NOMO-1 treated with DMSO at 0.1 percent for 48 hours (cell line): ENCODE results near the gene ZNF19.
"Not testable (repeated sequence)": the region's sequence is repeated elsewhere in the genome, so short reads cannot be mapped to it uniquely, and the experiment has no call there.

Source experiments
- DNase-seq: peaks from one replicate; lab custom pipeline; 2025; ENCODE audit not compliant: unreplicated experiment; lab: John Stamatoyannopoulos, UW

Gene ZNF19

DNA sequence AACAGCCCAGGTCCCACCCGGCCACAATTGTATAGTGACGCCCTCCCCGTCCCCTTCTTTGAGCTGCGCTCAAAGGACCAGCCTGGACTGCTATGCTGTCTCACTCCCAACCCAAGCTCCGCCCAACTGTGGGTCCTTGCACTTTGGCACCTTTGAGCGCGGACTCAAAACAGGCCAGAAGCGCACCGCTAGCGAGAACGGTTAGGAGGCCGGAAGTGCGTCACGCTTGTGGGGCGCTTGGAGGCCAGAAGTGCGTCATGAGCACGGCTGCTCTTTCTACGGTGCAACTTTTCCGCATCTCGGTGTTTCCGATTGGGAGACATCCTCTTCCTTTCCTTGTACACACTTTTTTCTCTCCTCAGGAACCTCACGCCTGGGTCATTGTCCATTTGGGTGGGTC, at the start of gene ZNF19:
ZNF19 (minus strand) TSS at position 203 of the 400 bp plus-strand sequence. CDS start 7,210 bp downstream, outside the sequence.
- no peak for DNase-seq

DNA sequence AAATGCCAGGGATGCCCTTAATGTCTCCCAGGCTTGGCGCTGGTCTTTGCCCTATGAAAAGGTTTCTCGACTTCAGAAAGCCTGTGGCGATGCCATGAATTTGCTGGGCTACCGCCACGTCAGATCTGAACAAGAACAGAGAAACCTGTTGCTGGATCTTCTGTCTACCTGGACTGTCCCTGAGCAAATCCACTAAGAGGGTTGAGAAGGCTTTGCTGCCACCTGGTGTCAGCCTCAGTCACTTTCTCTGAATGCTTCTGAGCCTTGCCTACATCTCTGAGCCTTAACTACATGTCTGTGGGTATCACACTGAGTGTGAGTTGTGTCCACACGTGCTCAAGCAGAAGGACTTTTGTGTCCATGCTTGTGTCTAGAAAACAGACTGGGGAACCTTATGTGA, 48.5 kb upstream of the ZNF19 start:
- peak; percentile 21 for DNase-seq

DNA sequence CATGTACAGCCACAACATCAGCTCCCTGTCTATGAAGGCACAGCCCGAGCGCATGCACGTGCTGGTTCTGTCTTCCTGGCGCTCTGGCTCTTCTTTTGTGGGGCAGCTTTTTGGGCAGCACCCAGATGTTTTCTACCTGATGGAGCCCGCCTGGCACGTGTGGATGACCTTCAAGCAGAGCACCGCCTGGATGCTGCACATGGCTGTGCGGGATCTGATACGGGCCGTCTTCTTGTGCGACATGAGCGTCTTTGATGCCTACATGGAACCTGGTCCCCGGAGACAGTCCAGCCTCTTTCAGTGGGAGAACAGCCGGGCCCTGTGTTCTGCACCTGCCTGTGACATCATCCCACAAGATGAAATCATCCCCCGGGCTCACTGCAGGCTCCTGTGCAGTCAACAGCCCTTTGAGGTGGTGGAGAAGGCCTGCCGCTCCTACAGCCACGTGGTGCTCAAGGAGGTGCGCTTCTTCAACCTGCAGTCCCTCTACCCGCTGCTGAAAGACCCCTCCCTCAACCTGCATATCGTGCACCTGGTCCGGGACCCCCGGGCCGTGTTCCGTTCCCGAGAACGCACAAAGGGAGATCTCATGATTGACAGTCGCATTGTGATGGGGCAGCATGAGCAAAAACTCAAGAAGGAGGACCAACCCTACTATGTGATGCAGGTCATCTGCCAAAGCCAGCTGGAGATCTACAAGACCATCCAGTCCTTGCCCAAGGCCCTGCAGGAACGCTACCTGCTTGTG, 47.8 kb upstream of the ZNF19 start:
- no peak for DNase-seq

DNA sequence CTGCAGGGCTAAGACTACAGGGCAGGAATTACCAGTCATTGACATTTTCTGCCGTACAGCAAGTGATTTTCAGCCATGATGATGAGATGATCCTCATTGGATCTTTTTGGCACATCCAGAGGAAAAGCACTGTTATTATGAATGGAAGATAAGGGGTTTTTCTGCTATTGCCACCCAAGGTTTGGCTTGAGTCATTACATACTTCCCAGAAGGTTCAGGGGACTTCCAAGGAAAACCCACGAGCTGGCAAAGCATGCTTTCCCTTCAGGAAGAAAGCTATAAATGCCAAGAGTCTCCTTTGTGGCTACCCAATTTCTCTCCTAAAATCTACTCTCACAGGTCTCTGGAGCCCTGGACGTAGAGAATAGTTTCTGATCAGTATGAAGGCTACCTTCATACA, 43.2 kb upstream of the ZNF19 start:
- DNase-seq, result no peak

DNA sequence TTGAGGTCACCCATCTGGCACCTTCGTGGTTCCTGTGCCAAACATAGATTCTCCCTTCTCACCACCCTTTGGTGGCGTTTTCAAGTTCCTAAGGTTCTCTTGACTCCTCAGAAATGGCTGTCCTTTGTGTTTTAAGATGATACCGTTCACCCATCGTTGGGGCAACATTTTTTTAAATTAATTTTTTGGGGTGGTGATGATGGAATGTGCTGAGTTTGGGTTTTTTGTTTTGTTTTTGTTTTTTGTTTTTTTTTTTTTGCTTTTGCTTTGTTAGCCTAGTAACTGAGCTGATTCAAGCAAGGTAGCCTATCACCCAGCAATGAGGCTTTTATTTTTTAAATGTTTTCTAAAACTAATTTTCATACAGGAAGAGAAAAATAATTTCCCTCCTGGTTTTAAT, 39.7 kb upstream of the ZNF19 start:
- DNase-seq, result no peak

DNA sequence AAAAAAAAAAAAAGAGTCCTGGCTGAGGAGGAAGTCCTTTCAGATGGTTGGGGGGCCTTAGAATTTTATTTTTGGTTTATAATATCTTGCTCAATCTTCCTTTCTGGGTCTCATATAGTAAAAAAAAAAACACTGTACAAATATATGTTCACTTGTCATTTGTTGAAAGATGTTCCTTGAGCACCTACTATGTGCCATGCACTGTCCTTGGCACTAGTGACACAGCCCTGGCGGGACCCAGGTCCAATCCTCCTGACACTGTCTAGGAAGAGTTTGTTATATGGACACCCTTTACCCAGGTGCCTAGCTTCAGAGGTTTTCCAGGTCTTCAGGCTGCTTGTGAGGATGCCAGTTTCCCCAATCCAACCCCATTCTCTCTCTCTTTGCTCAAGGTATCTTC, 39.1 kb upstream of the ZNF19 start:
- DNase-seq, result no peak

DNA sequence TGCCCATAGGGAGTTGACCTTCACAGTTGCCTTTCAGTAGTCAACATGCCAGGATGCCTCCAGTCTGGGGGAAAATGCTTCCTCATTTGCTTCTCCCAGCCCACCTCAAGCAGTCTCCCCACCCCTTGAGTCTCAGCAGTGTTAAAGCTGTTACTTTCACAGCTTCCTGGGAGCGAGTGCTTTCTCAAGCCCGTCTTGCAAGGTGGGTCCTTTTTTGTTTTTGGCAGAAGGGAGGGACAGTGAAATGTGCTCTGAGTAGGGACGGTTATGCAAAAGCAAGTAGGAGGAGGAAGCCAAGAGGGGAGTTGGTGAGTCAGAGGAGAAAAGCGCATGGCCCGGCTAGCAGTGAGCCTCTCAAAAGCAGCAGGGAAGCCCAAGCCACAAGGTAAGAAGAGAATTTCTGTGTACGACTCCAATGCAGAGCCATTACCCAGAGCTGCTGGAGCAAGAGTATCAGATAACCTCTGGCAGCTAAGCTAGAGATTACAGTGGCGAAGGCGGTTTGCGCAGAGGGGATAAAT, 37.0 kb upstream of the ZNF19 start, which contains the start of gene CHST4:
CHST4 (plus strand) TSS at position 316 of the 521 bp plus-strand sequence. CDS start 10,252 bp downstream, outside the sequence.
- DNase-seq, result peak; percentile 82

DNA sequence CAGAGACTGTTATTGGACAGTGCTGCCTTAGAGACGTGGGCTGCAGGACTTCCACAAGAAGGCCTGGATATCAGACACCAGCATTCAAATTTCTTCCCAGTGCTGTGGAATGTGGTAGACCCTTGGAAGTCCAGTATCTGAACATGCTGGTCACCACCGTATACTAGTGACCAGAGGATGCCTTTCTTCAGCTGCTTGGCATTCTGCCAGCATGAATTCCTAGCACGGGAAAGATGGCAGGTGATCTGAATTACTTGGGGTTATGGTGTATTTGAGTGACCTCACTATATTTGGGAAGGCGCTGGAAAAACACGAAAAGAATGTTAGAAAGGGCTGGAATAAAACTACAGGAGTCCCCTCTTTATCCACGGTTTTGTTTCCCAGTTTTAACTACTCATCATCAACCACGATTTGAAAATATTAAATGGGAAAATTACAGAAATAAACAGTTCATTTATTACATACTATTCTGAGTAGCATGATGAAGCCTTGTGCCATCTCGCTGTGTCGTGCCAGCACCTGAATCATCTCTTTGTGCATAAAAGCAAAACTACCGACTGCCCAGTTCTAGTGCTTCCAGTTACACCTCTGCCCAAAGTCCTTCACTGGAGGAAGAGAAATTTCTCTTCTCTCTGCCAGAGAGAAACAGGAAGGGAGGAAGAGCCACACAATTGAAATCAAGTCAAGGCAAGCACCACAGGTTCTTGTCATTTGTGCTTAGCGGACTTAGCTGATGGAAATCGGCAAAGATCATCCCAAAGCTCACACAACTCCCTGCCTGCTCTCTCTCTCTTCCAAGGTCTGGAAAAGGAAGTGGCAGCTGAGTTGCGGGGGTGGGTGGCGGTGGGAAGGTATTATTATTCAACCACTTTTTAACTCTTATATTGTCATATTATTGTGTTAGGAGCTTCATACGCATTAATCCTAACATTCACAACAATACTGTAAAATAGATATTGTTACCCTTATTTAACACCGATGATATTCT, 35.7 kb upstream of the ZNF19 start:
- DNase-seq, result no peak

DNA sequence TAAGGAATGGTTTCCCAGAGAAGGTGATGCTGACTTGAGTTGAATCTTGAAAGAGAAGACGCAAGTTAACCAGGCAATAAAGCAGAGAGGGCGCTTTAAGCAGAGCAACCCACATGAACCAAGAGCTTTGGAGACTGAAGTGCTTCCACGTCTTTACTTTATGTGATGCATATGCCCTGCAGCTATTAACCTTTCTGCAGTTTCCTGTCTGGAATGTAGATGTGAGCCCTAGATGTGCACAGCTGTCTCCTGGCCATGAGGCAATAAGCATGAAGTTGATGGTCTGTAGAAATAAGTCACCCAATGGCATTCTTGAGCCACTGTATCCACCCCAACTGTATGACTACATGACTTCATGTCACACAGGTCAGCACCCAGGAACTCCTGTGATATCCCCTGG, 31.4 kb upstream of the ZNF19 start:
- no peak for DNase-seq

DNA sequence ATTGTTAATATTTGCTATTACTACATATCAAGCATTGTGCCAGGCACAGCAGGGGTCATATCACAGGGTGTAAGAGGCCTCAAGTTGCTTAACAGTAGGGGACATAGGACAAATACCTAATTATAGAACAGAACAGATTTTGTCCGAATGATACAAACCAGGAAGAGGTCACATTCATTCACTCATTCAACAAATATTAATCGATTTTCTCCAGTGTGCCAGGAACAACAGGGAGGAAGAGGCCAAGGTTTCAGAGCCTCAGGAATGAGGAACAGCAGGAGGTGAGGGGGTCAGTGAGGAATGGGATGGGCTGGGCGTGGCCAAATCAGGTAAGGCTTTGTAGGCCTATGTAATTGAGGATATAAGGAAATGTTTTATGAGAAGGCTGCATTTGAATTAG, 25.9 kb upstream of the ZNF19 start:
- no peak for DNase-seq

DNA sequence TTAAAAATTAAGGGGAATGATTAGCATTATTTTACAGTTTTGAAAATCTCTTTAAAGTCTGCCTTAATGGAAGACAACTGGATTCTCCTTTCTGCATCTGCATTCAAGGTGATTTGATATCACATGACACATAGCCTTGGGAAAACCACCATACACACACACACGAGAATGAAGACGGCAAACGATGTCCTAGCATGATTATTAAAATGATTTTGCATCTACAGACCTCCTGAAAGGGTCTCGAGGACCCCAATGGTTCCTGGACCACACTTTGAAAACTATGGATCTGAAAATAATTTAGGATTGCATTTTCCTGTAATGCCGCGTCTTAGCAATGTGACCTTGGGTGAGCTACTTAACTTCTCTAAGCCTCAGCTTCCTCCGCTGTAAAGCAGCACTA, 25.4 kb upstream of the ZNF19 start:
- no peak for DNase-seq

DNA sequence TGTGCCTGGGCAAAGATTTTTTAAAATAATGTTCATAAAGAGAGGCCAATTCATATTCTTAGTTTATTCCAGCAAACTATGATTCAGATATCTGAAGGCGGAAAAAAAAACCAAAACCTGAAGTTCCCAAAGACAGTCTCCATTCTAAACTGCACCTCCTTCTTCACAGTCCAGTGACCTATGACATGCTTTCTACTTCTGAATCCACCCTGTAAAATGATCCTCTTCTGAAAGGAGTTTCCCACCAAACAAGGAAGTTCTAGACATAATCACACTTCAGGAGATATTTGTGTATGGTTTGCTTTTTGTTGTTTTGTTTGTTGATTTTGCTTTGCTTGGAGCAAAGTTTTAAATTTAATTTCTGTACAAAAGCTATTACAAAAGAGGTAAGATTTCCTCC, 24.2 kb upstream of the ZNF19 start:
- DNase-seq, result no peak

DNA sequence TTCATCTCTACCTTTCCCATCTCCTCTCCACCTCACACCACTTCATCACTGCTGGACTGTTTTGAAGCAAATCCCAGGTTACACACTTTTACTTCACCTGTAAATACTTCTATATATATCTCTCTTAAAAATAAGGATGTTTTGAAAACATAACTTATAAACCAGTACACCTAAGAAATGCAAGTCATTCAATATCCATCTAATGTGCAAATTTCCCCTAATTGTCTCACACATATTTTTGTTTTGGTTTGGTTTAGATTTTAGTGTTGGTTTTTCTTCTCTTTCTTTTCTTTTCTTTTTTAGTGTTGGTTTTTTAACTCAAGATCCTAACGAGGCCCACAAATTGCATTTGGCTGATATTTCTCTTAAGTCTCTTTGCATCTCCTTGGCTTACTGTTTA, 17.9 kb upstream of the ZNF19 start:
- DNase-seq, result no peak

DNA sequence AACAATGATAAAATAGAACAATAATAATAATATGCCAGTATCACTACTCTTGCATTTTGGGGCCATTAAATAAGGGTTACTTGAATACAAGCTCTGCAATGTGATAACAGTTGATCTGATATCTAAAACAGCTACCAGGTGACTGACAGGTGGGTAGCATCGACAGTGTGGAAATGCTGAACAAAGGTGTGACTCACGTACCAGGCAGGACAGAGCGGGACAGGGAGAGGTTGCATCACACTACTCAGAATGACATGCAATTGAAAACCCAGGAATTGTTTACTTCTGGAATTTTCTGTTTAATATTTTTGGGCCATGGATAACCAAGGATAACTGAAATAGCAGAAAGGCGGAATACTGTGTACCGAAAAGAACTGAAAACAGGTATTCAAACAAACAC, 15.8 kb upstream of the ZNF19 start:
- DNase-seq, result no peak

DNA sequence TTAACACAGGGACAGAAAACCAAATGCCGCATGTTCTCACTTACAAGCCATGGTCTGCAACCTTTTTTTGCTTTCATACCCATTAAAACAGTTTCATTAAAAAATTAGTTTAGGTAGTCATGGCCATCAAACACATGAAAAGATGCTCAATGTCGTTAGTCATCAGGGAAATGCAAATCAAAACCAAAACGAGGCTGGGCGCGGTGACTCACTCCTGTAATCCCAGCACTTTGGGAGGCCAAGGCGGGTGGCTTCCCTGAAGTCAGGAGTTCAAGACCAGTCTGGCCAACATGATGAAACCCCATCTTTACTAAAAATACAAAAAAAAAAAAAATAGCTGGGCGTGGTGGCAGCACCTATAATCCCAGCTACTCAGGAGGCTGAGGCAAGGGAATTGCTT, 14.9 kb upstream of the ZNF19 start:
- DNase-seq, result not testable (repeated sequence)

DNA sequence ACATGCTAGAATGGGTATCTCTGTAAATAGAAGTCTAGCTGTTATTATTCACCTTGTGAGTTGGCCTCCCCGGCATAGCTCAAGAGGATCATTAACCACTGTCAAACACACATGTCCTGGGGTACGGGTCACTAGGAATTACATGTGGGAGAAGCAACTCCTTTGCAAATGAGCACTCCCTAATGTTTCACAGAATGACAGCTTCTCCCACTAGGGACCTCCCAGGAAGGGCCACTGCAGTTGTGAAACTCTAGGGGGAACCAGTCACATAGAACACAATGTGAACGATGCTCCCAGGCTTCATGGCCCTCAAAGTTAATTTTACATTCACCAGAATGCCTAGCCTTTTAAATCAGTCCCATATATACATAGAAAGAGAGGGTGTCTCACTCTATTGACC, 12.4 kb upstream of the ZNF19 start:
- DNase-seq, result no peak

DNA sequence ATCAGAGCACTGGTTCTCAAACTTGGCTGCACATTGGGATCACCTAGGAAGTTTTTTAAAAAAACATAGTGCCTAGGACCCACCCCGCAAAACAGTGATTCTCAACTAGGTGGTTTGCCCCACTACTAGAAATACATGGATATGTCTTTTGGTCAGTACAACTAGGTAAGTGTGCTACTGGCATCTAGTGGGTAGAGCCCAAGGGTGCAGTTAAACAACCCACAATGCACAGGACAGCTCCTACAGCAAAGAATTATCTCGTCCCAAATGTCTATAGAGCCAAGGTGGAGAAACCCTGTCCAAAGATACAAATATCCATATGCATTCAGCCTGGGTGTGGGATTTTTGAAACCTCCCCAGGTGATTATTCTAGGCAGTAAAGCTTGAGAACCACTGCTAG, 11.8 kb upstream of the ZNF19 start:
- DNase-seq, result no peak

DNA sequence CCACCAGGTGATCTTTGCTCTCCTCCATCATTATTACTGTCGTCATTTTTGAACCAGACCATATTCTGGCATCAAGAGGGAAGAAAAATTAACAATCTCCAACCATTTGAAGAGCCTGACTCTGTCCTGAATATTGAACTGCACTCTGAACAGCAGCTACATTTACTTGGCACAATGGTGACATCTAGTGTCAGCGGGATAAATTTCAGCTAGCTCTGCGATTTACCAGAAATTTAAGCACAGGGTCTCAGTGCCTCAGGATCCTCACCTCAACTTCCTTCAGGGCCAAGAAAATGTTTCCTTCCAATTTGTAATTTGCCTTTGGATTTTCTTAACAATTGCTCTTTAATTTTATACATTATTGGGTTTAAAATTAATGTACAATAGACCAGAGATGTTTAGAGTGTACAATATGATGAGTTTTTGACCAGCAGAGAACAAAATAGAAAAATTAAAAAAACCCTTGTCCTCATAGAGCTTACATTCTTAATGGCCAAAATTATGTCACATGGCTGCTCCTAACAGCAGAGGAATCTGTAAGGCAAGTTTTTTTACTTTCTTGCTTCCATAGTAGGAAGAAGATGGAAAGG, 10.7 kb upstream of the ZNF19 start:
- DNase-seq, result peak; percentile 49

DNA sequence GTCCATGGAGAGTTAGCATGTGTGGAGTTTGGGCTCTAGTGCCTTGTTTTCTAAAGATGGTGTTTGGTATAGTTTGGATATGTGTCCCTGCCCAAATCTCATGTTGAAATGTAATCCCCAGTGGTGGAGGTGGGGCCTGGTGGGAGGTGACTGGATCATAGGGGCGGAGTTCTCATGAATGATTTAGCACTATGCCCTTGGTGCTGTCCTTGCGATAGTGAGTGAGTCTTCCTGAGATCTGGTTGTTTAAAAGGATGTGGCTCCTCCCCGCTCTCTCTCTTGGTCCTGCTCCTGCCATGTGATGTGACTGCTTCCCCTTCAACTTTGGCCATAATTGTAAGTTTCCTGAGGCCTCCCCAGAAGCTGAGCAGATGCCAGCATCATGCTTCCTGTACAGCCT, 8.9 kb upstream of the ZNF19 start:
- DNase-seq, result no peak

DNA sequence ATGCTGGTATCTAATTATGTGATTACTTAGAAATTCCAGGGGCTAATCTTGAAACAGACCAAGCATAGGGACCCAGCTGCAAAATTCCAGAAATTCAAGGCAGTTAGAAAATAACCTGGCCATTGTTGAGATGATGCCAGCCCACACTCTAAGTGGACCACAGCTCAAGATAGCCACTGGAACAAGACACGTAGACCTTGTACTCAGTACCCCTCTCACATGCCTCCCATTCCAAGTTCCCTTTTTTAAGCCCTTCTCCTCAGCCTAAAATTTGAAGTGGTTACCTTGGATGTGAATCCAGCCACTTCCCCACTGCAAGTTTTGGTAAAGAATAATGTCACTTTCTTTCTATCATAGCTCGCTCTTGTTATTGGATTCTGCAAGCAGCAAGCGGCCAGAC, 4.1 kb upstream of the ZNF19 start:
- DNase-seq, result no peak

DNA sequence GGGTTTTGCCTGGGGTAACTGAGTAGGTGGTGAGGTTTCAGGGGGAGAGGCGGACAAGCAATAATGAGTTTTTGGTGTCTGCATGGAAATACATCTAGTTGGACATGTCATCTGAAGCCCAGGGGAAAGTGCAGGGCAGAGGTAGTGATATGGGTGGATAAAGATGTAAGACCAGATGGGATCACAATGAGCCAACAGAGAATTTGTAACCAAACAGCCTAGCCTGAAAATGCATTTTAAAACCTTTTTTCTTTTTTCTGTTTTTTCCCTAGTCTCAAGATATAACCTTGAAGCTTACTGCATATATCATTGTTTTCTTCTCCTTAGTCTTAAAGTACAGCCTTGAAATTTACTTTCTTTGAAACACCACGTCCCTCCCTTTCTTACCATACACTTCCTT, 3.7 kb upstream of the ZNF19 start:
- DNase-seq, result no peak
